ENCODE results near the gene MLX.
A peak's percentile ranks its signal among the peaks of the same experiment; 100 is the strongest.

GRCh38 chr17:42531455-42532354 lies 35.2 kb upstream of the MLX start:
- TF ChIP-seq CTCF (conservative IDR thresholded peaks at IDR 0.05 in 1 of 2, IDR thresholded peaks at IDR 0.05 in 1 of 2; ENCODE audit: low read depth in 1 of 2, low read length in 2 of 2) (peak; percentile 31 to 33), EZH2 (IDR thresholded peaks at IDR 0.05; ENCODE audit: low read length, missing control alignments) (no peak)

Measured in fibroblast of lung (primary cell).